ENCODE measurements around the gene SLC52A3. TPM values are rescaled to one million over a fixed set of nuclear protein-coding genes. Genes with fewer than 3 reads are reported as not detected.

SLC52A3 gene
- polyA plus RNA-seq, 1 donor (not counting 4 experiments of a cell fraction or from before 2014, with no cell fraction given) = 0.84 TPM

DNA sequence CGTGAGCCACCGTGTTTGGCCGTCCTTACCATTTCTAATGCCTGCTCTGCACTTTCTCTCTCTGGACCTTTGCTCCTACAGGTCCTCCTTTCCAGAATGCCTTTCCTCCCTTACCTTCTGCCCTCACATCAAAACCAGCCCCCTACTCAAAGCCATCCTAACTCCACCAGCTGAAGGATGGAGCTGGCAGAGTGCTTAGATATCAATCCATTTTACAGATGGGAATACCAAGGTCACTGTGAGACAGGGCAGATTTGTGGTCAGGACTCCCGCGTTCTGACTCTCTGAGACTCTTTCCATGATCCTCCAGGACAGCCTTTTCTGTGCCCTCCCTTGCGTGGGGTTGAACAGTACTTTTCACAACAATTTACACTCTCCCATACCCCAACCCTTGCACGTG is 51.0 kb downstream of the SLC52A3 start:
- FAIRE-seq (no peak), DNase-seq (ENCODE audit: low read depth, low spot score) (no peak)
- Histone ChIP-seq H3K4me2 (ENCODE audit: control insufficient read depth, extremely low read depth, insufficient read depth, low read depth, low read length) (no peak overlapping the region), H2AFZ (ENCODE audit: control insufficient read depth, low read length) (no peak overlapping the region), H3K27me3 (ENCODE audit: control insufficient read depth, extremely low read depth, insufficient read depth, low read length) (peaks cover 40% of the 10 kb centered on the region), H3K27ac (ENCODE audit: control insufficient read depth, insufficient read depth, low read length) (no peak overlapping the region), H3K9me1 (ENCODE audit: control insufficient read depth, extremely low read depth, insufficient read depth, low read length) (no peaks in the 10 kb centered on the region), H3K36me3 (ENCODE audit: control insufficient read depth in 2 of 2, extremely low read depth in 1 of 2, insufficient read depth in 2 of 2, low read length in 2 of 2) (no peaks in the 10 kb centered on the region), H3K4me3 (ENCODE audit: control insufficient read depth in 2 of 3, extremely low read depth in 1 of 3, insufficient read depth in 2 of 3, low read depth in 1 of 3, low read length in 3 of 3) (no peak overlapping the region), H4K20me1 (ENCODE audit: control insufficient read depth, extremely low read depth, insufficient read depth, low read length) (no peaks in the 10 kb centered on the region), H3K4me1 (ENCODE audit: control insufficient read depth, extremely low read depth, insufficient read depth, low read length) (no peaks in the 10 kb centered on the region), H3K9ac (ENCODE audit: control insufficient read depth, extremely low read depth, insufficient read depth, low read length) (no peak overlapping the region), H3K79me2 (ENCODE audit: control insufficient read depth, insufficient read depth, low read length) (no peaks in the 10 kb centered on the region), H3K9me3 (ENCODE audit: control insufficient read depth, low read depth, low read length) (no peaks in the 10 kb centered on the region)
- dilution Hi-C loops (cut with MboI; ENCODE audit: extremely low pct_ligation_motif_present, low sequenced_read_pairs) = no loop called here
- TF ChIP-seq EZH2 (IDR thresholded peaks at IDR 0.05; ENCODE audit: low read length) = no peak
- TF ChIP-seq, protein P1, sequence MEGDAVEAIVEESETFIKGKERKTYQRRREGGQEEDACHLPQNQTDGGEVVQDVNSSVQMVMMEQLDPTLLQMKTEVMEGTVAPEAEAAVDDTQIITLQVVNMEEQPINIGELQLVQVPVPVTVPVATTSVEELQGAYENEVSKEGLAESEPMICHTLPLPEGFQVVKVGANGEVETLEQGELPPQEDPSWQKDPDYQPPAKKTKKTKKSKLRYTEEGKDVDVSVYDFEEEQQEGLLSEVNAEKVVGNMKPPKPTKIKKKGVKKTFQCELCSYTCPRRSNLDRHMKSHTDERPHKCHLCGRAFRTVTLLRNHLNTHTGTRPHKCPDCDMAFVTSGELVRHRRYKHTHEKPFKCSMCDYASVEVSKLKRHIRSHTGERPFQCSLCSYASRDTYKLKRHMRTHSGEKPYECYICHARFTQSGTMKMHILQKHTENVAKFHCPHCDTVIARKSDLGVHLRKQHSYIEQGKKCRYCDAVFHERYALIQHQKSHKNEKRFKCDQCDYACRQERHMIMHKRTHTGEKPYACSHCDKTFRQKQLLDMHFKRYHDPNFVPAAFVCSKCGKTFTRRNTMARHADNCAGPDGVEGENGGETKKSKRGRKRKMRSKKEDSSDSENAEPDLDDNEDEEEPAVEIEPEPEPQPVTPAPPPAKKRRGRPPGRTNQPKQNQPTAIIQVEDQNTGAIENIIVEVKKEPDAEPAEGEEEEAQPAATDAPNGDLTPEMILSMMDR (optimal IDR thresholded peaks at IDR 0.05 in 1 of 3, IDR thresholded peaks at IDR 0.05 in 1 of 3, conservative IDR thresholded peaks at IDR 0.05 in 1 of 3; ENCODE audit: extremely low read depth in 1 of 3, insufficient read depth in 2 of 3, low read length in 3 of 3) = no peak

DNA sequence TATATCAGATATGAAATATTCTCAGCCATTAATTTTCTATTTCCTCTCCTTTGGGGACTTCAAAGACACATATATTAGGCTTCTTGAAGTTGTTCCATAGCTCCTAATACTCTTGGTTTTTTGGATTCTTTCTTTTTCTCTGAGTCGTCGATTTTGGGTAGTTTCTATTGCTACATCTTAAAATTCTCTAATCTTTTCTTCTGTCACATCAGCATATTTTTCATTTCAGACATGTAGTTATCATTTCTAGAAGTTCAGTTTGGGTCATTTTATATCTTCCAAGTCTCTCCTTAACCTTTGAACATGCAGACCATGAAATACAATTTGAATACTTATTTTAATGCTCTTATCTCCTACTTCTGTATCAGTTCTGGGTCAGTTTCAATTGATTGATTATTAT is 53.8 kb downstream of the SLC52A3 start:
- no peak for FAIRE-seq
- dilution Hi-C loops (cut with MboI; ENCODE audit: extremely low pct_ligation_motif_present, low sequenced_read_pairs) = no loop called here

More for the DNA sequence above, 53.8 kb downstream of the SLC52A3 start:
- Histone ChIP-seq H3K27me3 (ENCODE audit: control insufficient read depth, extremely low read depth, insufficient read depth, low read length) (peaks cover 41% of the 10 kb centered on the region), H3K4me1 (ENCODE audit: control insufficient read depth, extremely low read depth, insufficient read depth, low read length) (no peaks in the 10 kb centered on the region), H3K9me3 (ENCODE audit: control insufficient read depth, low read depth, low read length) (no peaks in the 10 kb centered on the region), H2AFZ (ENCODE audit: control insufficient read depth, low read length) (no peak overlapping the region), H3K27ac (ENCODE audit: control insufficient read depth, insufficient read depth, low read length) (no peak overlapping the region), H4K20me1 (ENCODE audit: control insufficient read depth, extremely low read depth, insufficient read depth, low read length) (no peaks in the 10 kb centered on the region), H3K9me1 (ENCODE audit: control insufficient read depth, extremely low read depth, insufficient read depth, low read length) (no peaks in the 10 kb centered on the region), H3K4me3 (ENCODE audit: control insufficient read depth in 2 of 3, extremely low read depth in 1 of 3, insufficient read depth in 2 of 3, low read depth in 1 of 3, low read length in 3 of 3) (no peak overlapping the region), H3K79me2 (ENCODE audit: control insufficient read depth, insufficient read depth, low read length) (no peaks in the 10 kb centered on the region), H3K4me2 (ENCODE audit: control insufficient read depth, extremely low read depth, insufficient read depth, low read depth, low read length) (no peak overlapping the region), H3K9ac (ENCODE audit: control insufficient read depth, extremely low read depth, insufficient read depth, low read length) (no peak overlapping the region), H3K36me3 (ENCODE audit: control insufficient read depth in 2 of 2, extremely low read depth in 1 of 2, insufficient read depth in 2 of 2, low read length in 2 of 2) (no peaks in the 10 kb centered on the region)
- TF ChIP-seq, protein P1 (optimal IDR thresholded peaks at IDR 0.05 in 1 of 3, IDR thresholded peaks at IDR 0.05 in 1 of 3, conservative IDR thresholded peaks at IDR 0.05 in 1 of 3; ENCODE audit: extremely low read depth in 1 of 3, insufficient read depth in 2 of 3, low read length in 3 of 3) = no peak
- TF ChIP-seq EZH2 (IDR thresholded peaks at IDR 0.05; ENCODE audit: low read length) = no peak
- no peak for DNase-seq (ENCODE audit: low read depth, low spot score)
